GM19438 (cell line): ENCODE data around the gene NFIB.

ENCODE experiments used
- ATAC-seq: cut with Tn5 transposase; IDR thresholded peaks from one replicate; pipeline ENCODE4 v1.9.1; 2021; ENCODE audit warnings: low read depth; ENCODE audit not compliant: unreplicated experiment

NFIB gene

DNA sequence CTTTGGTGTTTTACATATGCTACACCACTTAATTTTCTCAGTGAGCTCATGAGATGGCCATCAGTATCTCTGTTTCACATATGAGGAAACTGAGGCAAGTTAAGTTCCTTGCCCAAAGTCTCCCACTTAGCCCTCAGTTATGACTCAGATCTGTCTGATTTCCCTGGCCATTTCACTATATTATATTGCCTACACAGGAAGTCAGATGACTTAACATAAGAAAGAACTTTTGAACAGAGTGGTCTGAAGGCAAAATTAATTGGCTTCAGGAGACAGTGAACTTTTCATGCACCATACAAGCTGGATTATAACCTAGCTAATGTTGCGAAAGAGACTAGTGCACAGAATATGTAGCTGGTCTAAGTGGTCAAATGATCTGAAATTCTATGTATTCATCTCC, 221.6 kb downstream of the NFIB start:
- ATAC-seq, result no peak

GRCh38 chr9:14089051-14089803, 224.7 kb downstream of the NFIB start:
- ATAC-seq, result no peak

DNA sequence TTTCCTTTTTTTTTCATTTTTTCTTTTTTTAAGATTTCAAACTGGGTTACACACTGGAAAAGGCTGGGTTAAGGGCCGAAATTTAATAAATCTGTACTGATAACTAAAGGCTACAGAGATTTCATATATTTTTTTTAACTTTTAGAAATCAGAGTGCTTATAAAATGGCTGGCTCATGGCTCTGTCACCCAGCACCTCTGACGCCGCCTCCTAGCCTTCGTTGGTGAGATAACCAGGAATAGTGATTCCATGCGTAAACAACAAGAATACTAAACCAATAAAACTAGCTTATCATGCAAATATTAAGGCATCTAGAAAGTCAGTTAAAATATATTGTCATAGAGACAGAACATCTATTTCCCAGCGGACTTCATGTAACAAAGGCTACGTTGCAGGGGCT, 226.4 kb downstream of the NFIB start:
- no peak for ATAC-seq

DNA sequence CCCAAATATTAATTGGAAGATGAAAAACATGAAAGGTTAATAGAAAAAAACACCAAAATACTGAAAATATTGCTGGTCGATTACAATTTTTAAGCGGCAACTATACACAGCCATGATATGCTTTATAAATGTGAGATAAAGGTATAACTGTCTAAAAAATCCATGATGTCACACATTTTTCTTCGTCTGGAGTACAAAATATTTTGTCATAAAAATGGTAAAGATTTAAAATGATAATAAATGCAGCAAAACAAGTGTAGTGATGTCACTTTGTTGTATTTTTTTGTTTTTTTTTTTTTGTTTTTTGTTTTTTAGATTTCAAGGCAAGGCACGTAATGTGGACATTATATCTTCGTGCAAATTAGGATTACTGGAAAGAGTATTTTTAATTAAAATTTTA, 227.4 kb downstream of the NFIB start:
- no peak for ATAC-seq

GRCh38 chr9:14085810-14086209, 228.1 kb downstream of the NFIB start:
- ATAC-seq, result no peak

GRCh38 chr9:14084867-14085266, 229.1 kb downstream of the NFIB start:
- ATAC-seq, result no peak

DNA sequence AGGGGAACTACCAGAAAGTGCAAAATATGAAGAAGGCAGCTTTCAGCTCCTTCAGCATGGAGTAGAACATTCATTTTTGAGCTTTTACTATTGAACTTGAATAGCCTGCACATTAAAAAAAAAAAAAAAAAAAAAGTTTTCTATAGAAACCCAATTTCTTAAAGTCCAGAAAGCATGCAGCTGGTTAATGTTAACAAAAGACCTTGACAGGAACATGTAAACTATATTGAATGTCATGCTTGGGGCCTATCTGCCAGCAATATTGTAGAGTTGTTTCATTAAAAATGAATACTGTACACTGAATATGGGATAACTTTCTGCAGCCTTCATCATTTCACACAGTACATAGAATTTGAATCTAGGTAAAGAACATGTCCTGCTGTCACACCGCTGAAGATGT, 230.6 kb downstream of the NFIB start:
- ATAC-seq, result no peak

- ATAC-seq, result no peak
Measured at GRCh38 chr9:14082732-14083131, 231.2 kb downstream of the NFIB start.

DNA sequence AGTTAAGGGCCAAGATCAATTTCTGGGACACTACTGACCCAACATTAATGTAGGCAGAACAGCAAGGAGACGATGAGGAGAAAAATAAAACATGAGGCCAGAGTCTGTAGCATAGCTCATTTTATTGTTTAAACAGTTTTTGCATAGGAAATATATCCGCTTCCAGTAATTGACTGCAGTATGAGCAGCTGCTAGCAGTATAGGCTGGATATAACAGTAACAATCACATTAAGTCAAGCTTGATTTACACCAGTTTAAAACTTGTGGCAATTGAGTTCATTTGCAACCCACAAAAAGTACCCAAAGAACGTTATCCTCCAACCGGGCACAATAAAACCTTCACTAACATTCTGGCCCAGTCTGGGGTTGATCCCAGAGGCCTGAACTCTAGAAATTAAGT, 232.2 kb downstream of the NFIB start:
- ATAC-seq, result no peak

GRCh38 chr9:14080959-14081542, 232.9 kb downstream of the NFIB start:
- peak; percentile 64 for ATAC-seq

DNA sequence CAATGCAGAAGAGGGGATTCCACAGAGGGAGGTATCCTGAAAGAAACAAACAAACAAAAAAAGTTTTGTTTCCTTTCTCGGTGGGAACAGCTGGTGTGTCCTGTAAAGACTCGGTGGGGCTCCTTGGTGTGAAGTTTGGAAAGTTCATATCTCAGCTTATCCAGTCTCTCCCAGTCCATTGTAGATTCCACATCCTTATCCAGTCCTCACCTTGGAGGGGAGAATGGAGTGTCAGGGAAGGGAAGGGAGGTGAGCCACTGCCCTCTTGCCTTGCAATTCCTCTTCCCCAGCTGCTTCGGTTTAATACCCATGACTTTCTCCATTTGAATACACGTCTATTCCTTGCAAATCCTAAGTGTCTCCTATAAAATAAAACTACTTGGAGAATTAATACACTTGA, 234.5 kb downstream of the NFIB start:
- ATAC-seq, result no peak

DNA sequence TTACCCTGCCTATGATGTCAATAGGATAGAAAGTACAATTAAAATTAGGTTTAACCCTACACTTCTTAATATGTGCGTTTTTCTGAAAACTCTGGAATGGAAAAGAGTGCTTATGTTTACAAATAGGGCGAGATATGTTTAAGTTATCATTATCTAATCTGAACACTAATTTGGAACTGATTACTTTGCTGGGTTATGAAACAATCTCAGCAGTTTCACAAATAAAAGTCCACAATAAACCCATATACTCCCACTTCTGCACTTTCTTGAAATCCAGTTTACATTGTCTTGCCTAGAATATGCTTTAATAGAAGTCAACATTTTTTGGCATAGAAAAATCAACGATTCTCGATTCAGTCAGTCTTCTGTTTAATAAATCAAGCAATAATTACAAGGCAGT, 236.3 kb downstream of the NFIB start:
- no peak for ATAC-seq

DNA sequence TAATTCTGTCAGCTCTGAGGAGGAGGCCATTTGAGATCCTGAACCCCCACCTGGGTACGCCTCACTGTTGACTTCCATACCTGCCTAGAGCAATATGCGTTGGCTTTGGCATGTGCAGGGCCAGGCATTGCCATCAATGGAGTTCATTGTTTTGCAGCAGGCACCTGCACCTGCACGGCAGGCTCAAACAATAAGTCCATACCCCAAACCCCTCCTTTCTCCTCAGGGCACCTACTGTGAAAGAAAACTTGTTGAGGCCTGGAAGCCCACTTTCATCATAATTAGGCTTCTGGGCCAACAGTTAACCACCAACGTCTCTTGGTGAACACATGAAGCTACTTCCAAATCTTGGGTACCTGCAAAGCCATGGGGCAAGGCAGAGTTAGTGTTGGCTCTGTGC, 238.7 kb downstream of the NFIB start:
- no peak for ATAC-seq

DNA sequence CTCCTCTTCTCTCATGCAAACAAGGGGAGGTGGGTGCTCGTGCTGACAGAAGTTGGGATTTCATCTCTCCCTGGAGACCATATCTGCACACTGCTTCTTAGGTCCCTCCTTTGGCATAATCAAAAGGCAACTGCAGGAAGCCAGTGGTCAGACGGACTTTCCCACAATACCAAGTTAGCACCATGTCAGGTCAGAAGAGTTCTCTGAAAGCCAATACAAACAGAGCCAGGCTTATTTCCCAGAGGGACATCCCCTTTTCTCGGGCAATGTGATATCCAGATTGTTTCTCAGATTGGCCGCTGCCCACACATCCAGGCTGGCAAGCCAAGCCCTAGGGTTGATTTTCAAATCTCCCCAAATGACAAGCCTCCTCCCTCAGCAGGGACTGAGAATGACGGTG, 241.1 kb downstream of the NFIB start:
- ATAC-seq, result no peak

DNA sequence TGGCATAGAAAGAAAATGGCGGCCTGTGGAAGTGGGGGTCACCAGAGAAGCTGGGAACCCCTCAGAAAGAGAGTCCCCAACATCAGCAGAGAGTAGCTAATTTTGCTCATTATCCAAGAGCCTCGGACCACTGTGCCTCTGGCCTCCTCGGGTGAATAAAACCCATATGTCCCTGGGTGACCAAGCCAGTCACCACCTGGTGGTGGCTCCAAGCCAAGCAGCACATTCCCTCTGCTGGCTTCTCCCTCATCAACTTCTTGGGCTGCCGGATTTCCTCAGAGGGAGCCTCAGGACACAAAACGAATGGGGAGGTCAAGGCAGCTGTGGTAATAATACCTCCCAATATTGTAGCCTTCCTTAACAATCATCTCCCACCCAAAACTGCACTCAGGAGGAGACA, 242.5 kb downstream of the NFIB start:
- ATAC-seq, result no peak

- no peak for ATAC-seq
Measured at GRCh38 chr9:14068690-14069089, 245.3 kb downstream of the NFIB start.

DNA sequence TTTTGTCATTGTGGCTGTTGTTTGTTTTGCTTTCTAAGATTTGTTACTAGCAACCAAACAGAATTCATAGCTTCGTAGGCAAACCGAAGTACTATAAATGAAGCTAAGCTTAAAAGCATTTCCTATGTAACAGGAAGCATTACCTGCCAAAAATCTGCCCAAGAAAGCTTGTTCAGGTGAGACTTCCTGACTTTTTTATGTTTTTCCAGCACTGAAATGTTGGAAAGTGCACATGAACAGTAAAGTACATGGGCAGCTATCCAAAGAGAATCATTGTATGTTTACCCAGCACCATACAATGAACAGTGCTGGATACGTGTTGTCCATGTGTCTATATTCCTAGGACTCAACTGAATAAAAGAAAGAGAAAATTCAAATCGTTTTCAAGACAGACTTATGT, 247.1 kb downstream of the NFIB start:
- ATAC-seq, result no peak

GRCh38 chr9:14066032-14066431, 247.9 kb downstream of the NFIB start:
- no peak for ATAC-seq

GRCh38 chr9:14064940-14065339, 249.0 kb downstream of the NFIB start:
- no peak for ATAC-seq

DNA sequence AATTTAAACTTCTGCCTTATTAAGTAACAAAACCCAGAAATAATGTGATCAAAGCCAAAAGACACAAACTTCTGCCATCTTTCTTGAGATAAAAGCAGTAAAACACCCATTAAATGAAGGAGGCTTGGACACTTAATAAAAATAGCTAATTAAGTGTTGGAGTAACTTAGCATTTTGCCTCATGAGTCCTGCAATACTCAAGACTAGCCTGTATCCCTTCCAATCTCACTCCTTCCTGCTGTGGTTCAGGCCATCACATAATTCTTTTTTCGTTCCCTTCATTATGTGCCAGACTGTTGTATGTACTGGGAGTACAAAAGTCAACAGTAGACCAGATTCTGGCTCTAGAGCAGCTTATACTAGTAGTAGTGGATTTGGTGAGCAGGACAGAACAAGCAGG, 250.2 kb downstream of the NFIB start:
- ATAC-seq, result no peak

DNA sequence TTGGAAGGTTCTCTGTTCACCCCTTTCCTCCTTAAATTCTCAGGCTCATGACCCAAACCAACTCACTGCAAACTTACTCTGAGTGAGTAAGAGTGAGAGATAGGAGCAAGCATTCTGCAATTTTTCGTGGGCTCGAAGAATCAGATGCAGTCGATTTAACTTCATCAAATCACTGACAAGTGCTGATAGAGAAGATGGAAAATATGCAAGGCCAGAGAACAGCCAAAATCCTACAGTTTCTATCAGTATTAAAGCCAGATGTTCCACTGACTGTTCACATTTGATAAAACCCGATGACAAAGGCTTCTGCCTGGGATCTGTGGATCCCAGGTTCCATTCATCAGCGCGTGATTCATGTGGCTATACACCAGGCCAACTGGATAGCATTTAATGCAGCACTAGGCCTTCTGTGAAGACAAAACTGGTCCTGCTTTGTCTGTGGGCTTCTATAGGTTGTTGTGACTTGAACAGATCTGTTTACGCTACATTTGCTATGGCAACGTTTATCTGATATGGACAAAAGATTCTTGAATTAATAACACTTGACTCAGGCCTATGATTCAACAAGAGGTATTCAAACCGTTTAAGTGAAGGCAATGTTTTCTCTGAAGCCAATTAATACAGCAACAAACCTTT, 251.2 kb downstream of the NFIB start:
- ATAC-seq, result no peak

DNA sequence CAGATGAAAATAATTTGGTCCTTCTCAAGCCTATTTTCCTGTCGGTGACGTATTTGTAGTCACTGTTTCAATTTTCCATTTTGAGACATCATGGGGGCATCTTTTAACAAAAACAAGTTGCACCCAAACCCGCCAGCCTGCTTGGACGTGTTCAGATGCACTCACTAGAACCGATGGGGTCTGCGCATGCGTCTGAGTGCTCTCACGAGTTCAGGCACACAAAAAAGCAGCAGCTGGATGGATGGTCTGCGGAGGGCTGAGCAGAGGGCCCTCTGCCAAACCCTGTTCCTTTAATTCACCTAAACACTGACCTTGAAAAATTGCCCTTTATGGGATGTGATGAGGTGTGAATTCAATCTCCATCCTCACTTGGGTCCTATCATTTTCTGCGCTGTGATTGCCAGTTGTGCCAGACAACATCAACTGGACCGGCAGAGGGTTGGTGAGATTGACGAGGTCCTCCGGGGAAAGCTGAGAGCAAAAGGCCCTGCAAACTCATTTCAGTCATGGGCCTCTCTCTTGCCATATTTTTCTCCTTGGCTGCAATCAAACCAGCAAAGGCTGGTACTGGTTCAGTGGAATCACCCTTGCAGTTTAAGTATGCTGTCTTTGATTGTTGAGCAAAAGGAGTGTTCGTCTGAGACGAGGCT, 251.9 kb downstream of the NFIB start:
- no peak for ATAC-seq
